Activated CD8-positive, alpha-beta T cell treated with anti-CD3 and anti-CD28 coated beads for 36 hours (primary cell): ENCODE measurements around the gene IFNLR1. TPM values are rescaled to one million over a fixed set of nuclear protein-coding genes. Genes with fewer than 3 reads are reported as not detected.

ENCODE experiments used
- ATAC-seq: fragments of 200-7000 bp; cut with Tn5 transposase; one replicate; pipeline ENCODE4 v1.10.0; 2021; ENCODE audit warnings: mild to moderate bottlenecking, moderate library complexity
- CTCF ChIA-PET: fragments of 350-600 bp; sonication (Branson Sonifier 250); formaldehyde crosslinking; loops from one replicate; lab custom pipeline; 2021; ENCODE audit warnings: antibody characterized with exemption; lab: Charles Lee
- POLR2A ChIA-PET: fragments of 350-600 bp; sonication (Branson Sonifier 250); formaldehyde crosslinking; loops from one replicate; lab custom pipeline; 2021; ENCODE audit warnings: antibody characterized with exemption; lab: Charles Lee
- DNase-seq: peaks from one replicate; pipeline ENCODE4 v3.0.0-alpha.2; 2020
- H3K27ac Mint-ChIP-seq: one replicate; pipeline ENCODE4 v1.8.0; 2021; ENCODE audit warnings: mild to moderate bottlenecking, mixed read lengths
- H3K27me3 Mint-ChIP-seq: one replicate; pipeline ENCODE4 v1.8.0; 2021; ENCODE audit warnings: mixed read lengths
- H3K36me3 Mint-ChIP-seq: one replicate; pipeline ENCODE4 v1.8.0; 2021; ENCODE audit warnings: low read depth, mixed read lengths
- H3K4me1 Mint-ChIP-seq: one replicate; pipeline ENCODE4 v1.8.0; 2021; ENCODE audit warnings: low read depth, mixed read lengths
- H3K4me3 Mint-ChIP-seq: one replicate; pipeline ENCODE4 v1.8.0; 2021; ENCODE audit warnings: mild to moderate bottlenecking, moderate library complexity, mixed read lengths
- H3K9me3 Mint-ChIP-seq: one replicate; pipeline ENCODE4 v1.8.0; 2021; ENCODE audit warnings: mixed read lengths
- intact Hi-C: fragments of 100-400 bp; cut with micrococcal nuclease; formaldehyde crosslinking; loops from one replicate; pipeline ENCODE4 v1.10.0; 2022
- total RNA-seq, 2 experiments: library from RNA; stranded (reverse); gene quantifications; one replicate each; pipeline ENCODE4 v1.2.3, GENCODE V29; 2021
- TF ChIP-seq, protein P1 (sequence below): fragments of 200-600 bp; IDR thresholded peaks from one replicate; pipeline ENCODE4 v1.8.0; 2022; ENCODE audit warnings: antibody characterized with exemption, mild to moderate bottlenecking

IFNLR1 gene
- 1 to 10 TPM; 4.8 to 6.4 TPM for total RNA-seq

DNA sequence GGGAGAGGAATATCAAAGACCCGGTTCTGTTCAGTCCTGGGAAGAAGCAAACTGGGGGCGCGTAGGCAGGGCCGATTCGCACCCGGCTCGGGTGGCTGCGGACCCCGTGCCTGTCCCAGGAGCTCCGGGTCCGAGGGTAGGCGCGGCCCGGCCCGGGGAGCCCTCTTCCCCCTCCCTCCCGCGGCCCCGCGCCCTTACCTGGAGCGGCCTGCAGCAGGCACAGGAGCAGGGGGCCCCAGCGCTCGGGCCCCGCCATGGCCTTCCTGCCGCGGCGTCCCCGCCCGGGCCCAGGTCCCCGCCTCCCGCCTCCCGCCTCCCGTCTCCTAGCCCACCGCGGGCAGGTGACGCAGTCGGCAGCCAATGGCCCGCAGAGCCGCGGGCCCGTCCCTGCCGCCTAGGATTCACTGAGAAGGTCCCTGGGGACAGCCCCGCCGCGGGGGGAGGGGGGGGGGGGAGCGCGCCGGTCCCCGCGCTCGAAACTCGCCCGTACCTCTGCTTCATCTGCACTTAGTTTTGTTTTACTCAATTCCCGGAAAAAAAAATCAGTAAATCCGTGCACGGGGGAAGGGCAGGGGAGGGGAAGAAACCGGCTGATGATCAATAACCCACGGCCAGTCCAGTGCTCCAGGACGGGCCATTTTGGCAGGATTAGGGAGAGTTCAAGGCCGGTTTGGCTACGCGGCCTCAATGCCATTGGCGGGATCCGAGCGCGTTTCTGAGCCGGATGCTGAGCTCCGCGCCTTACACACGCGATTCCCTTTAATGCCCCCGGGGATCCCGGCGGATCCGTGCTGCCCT, at the start of gene IFNLR1:
IFNLR1 (minus strand) TSS at position 297 of the 798 bp plus-strand sequence; CDS start at position 256, 41 bp downstream.
- Mint-ChIP-seq H3K9me3 (peaks cover 7% of the 10 kb centered on the region), H3K27me3 (no peaks in the 10 kb centered on the region), H3K4me1 (peaks cover 65% of the 10 kb centered on the region), H3K4me3 (peak within 1 kb of the TSS; percentile 78), H3K36me3 (peaks cover 1% of the 10 kb centered on the region), H3K27ac (peak within 1 kb of the TSS; percentile 56)
- intact Hi-C loops, result loop anchor here (5.0 kb wide), 1 partner anchor 35 kb away; no protein-coding TSS in a partner anchor
- ATAC-seq, result peak; percentile 90
- ChIA-PET CTCF (interaction anchor here (0.6 to 9.0 kb wide), 8 partner anchors 13 to 510 kb away, joined by 3 to 127 read pairs (median 6); partner anchors contain the start of gene NIPAL3), POLR2A (interaction anchor here (0.6 to 1.7 kb wide), 3 partner anchors 37 to 335 kb away, joined by 3 to 6 read pairs (median 3); no protein-coding TSS in a partner anchor)
- TF ChIP-seq, protein P1, sequence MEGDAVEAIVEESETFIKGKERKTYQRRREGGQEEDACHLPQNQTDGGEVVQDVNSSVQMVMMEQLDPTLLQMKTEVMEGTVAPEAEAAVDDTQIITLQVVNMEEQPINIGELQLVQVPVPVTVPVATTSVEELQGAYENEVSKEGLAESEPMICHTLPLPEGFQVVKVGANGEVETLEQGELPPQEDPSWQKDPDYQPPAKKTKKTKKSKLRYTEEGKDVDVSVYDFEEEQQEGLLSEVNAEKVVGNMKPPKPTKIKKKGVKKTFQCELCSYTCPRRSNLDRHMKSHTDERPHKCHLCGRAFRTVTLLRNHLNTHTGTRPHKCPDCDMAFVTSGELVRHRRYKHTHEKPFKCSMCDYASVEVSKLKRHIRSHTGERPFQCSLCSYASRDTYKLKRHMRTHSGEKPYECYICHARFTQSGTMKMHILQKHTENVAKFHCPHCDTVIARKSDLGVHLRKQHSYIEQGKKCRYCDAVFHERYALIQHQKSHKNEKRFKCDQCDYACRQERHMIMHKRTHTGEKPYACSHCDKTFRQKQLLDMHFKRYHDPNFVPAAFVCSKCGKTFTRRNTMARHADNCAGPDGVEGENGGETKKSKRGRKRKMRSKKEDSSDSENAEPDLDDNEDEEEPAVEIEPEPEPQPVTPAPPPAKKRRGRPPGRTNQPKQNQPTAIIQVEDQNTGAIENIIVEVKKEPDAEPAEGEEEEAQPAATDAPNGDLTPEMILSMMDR, result no peak
- peak; percentile 91 for DNase-seq

DNA sequence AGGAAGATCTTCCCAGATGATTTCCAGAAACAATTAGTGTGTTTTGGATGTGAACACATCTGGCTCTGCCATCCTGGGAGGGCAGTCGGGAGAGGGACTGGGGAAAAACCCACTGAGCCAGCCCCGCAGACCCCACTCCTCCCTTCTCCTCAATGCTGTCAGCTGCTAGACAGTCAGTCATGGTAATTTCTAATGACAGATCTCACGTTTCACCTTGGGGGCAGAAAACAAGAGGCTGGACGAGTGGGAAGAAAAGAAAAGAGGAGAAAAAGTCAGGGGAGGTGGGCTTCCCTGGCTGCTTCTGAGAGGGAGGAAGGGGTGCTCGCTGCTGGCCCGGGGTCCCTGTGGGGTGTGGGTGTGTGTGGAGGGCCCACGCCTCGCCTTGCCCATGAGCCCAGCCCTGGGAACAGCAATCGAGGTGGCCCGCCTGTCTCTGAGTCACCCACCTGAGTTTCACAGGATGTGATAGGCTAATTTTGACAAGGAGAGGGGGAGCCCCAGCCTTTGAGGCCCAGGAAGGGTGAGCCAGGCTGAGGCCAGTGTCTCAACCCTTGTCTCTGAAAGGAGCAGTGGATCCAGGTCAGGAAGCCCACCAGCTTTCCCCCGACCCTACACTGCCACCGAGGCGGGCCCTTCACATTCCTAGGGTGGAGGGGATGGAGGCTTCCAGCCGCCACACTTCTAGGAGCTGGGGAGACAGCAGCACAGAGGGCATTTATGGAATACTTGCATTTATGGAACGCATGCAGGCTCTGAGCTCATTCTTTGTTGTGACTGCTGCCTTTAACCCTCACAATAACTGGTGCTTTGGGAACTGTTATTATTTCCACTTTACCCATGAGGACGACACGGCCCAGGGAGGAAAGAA, 49.1 kb upstream of the IFNLR1 start:
- Mint-ChIP-seq H3K27ac (peak overlapping the region; percentile 28), H3K27me3 (peaks cover 15% of the 10 kb centered on the region), H3K36me3 (no peaks in the 10 kb centered on the region), H3K4me3 (no peak overlapping the region), H3K4me1 (peaks cover 15% of the 10 kb centered on the region), H3K9me3 (peaks cover 4% of the 10 kb centered on the region)
- intact Hi-C loops, result no loop called here
- POLR2A ChIA-PET, result interaction anchor here (0.9 to 1.1 kb wide), 4 partner anchors 27 to 177 kb away, joined by 3 read pairs; partner anchors contain the start of gene STPG1
- DNase-seq, result peak; percentile 85
- CTCF ChIA-PET, result interaction anchor here (1.2 to 1.3 kb wide), 2 partner anchors 86 to 156 kb away, joined by 3 to 4 read pairs; no protein-coding TSS in a partner anchor
- TF ChIP-seq, protein P1, result no peak
- peak; percentile 99 for ATAC-seq

DNA sequence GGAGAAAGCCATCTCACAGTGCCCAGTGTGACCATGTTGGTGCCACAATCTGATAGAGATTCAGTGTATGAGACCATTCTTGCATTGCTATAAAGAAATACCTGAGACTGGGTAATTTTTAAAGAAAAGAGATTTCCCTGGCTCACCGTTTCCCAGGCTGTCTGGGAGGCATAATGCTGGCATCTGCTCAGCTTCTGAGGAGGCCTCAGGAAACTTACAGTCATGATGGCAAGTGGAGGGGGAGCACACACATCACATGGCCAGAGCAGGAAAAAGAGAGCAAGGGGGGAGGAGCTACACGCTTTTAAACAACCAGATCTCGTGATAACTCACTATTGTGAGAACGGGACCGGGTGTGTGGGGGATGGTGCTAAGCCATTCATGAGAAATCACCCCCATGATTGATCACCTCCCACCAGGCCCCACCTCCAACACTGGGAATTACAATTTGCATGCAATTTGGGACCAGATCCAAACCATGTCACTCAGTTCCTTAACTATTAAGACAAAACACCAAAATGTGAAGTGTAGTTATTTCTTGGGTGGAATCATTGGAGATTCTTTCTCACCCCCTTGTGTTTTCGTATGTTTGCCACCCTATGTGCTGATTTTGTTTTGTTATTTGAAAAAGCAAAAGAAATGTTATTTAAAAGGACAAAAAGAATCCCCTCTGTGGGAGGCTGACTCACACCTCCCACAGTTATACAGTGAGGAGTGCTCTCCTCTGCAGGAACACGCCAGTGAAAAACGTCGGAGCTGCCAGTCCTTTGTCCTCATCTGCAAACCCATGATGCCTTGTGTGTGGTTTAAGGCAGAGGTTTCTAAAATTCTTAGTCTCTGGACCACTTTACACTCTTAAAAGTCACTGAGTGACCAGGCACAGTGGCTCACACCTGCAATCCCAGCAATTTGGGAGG, 46.9 kb upstream of the IFNLR1 start:
- no peak for DNase-seq
- H3K9me3 Mint-ChIP-seq, result peaks cover 4% of the 10 kb centered on the region
- H3K36me3 Mint-ChIP-seq, result no peaks in the 10 kb centered on the region
- CTCF ChIA-PET, result interaction anchor here (1.2 to 1.3 kb wide), 4 partner anchors 32 to 35 kb away, joined by 3 to 4 read pairs (median 3); no protein-coding TSS in a partner anchor
- no peak overlapping the region for H3K4me3 Mint-ChIP-seq
- no peak overlapping the region for H3K27ac Mint-ChIP-seq
- H3K4me1 Mint-ChIP-seq, result peaks cover 15% of the 10 kb centered on the region
- TF ChIP-seq, protein P1, result no peak
- intact Hi-C loops, result no loop called here
- H3K27me3 Mint-ChIP-seq, result peaks cover 15% of the 10 kb centered on the region
- no peak for ATAC-seq
- POLR2A ChIA-PET, result no interaction called here

DNA sequence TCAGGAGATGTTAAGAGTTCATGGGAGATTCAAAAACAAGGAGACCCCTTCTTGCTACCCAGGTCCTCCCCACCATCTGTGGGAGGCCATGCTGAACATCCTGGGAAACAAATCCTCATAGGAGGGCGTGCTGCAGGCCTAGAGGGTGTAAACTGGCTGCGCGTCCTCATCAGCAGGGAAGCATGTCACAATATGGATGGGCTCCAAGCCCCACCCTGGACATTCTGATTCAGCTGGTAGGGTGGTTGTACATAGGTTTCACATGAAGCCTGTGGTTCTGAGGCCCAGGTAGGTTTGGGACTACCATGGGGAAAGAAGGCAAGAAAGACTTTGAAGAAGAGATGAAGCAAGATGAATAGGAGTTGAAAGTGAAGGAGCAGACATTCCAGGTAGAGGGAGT, 44.6 kb upstream of the IFNLR1 start:
- H3K9me3 Mint-ChIP-seq, result peaks cover 4% of the 10 kb centered on the region
- no peak for DNase-seq
- H3K4me1 Mint-ChIP-seq, result peaks cover 15% of the 10 kb centered on the region
- H3K27ac Mint-ChIP-seq, result no peak overlapping the region
- ChIA-PET POLR2A (no interaction called here), CTCF (interaction anchor here (1.6 kb wide), 1 partner anchor 161 kb away, joined by 3 read pairs; no protein-coding TSS in a partner anchor)
- H3K4me3 Mint-ChIP-seq, result no peak overlapping the region
- H3K36me3 Mint-ChIP-seq, result no peaks in the 10 kb centered on the region
- TF ChIP-seq, protein P1, result no peak
- intact Hi-C loops, result no loop called here
- ATAC-seq, result no peak
- peaks cover 6% of the 10 kb centered on the region for H3K27me3 Mint-ChIP-seq
